ENCODE results near the gene CCDC197. TPM values are rescaled to one million over a fixed set of nuclear protein-coding genes. Genes with fewer than 3 reads are reported as not detected.

The CCDC197 gene
- total RNA-seq, 1 experiment from 2014 or later = not detected

DNA sequence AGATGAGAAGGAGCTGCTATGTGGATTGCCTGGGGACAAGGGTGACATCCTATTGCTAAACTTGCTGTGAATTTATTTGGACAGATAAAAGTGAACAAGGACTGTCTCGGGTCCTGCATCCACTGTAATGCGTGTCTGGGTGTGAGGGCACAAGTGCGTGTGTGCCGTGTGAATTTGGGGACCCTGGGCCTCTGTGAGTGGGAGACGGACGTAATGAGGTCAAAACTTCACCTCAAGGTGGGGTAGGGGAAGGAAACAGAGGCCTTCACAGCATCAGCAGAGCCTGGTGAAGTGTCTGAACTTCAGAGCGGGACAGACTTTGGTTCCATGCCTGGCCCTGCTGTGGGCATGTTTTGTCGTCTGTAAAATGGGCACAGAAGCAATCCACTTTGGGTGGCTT, 35.5 kb upstream of the CCDC197 start:
- H3K23ac ChIP-seq (ENCODE audit: insufficient read length, low read depth, low read length) = no peak overlapping the region
- Mint-ChIP-seq H3K36me3 (ENCODE audit: insufficient read depth in 1 of 3, low read depth in 3 of 3) (no peaks in the 10 kb centered on the region), H3K27me3 (ENCODE audit: low read depth) (no peaks in the 10 kb centered on the region; the same call in 1 of the 2 replicates), H3K4me1 (peaks cover 16 to 17% of the 10 kb centered on the region in 2 experiments), H3K27ac (no peak overlapping the region), H3K9me3 (no peaks in the 10 kb centered on the region), H3K4me3 (no peak overlapping the region)
- H2AFZ ChIP-seq (ENCODE audit: low read length) = no peak overlapping the region
- no peak overlapping the region for H3K27ac ChIP-seq (ENCODE audit: insufficient read length, low read depth, low read length)
- whole genome bisulfite sequencing (ENCODE audit: extremely low coverage, insufficient read length, low lambda C conversion rate) = no CpG with 5 or more reads among the region's 8 CpGs
- no peak overlapping the region for H2AK5ac ChIP-seq (ENCODE audit: insufficient read length, low read length)
- H2BK5ac ChIP-seq (ENCODE audit: insufficient read length, low read length) = no peak overlapping the region
- no peaks in the 10 kb centered on the region for H3K23me2 ChIP-seq (ENCODE audit: insufficient read length, low read depth, low read length, poor library complexity, severe bottlenecking)
- H3K56ac ChIP-seq (ENCODE audit: insufficient read length, low read depth, low read length) = no peak overlapping the region
- DNase-seq = no peak
- H3K4me2 ChIP-seq (ENCODE audit: insufficient read depth, insufficient read length, low read length) = no peak overlapping the region
- no peak overlapping the region for H2BK120ac ChIP-seq (ENCODE audit: low read depth, low read length, poor library complexity, severe bottlenecking)
- TF ChIP-seq CTCF (conservative IDR thresholded peaks at IDR 0.05) = no peak
- H4K91ac ChIP-seq (ENCODE audit: insufficient read length, low read depth, low read length) = no peak overlapping the region
- H3K27me3 ChIP-seq (ENCODE audit: insufficient read depth, low read length) = no peaks in the 10 kb centered on the region
- no peak overlapping the region for H3K18ac ChIP-seq (ENCODE audit: insufficient read length, low read depth, low read length)
- no peak overlapping the region for H3K14ac ChIP-seq (ENCODE audit: insufficient read depth, low read length)
- no peaks in the 10 kb centered on the region for H3K79me2 ChIP-seq (ENCODE audit: insufficient read depth, low read length)
- H4K20me1 ChIP-seq (ENCODE audit: control insufficient read depth, insufficient read depth, insufficient read length) = no peaks in the 10 kb centered on the region
- H3K79me1 ChIP-seq (ENCODE audit: insufficient read depth, low read depth, low read length, poor library complexity, severe bottlenecking) = no peaks in the 10 kb centered on the region
- H3K9ac ChIP-seq (ENCODE audit: extremely low read depth, insufficient read length, low read length) = no peak overlapping the region
- no peak overlapping the region for H2BK12ac ChIP-seq (ENCODE audit: insufficient read length, low read depth, low read length)
- no peak overlapping the region for H3T11ph ChIP-seq (ENCODE audit: low read length)
- no peak overlapping the region for H4K5ac ChIP-seq (ENCODE audit: insufficient read length, low read depth, low read length)
- H2BK15ac ChIP-seq (ENCODE audit: low read depth, low read length) = no peak overlapping the region
- no peaks in the 10 kb centered on the region for H3K9me3 ChIP-seq (ENCODE audit: control insufficient read depth, low read depth, low read length)
- H3K4ac ChIP-seq (ENCODE audit: low read depth, low read length) = no peak overlapping the region
- no peak overlapping the region for H2BK20ac ChIP-seq (ENCODE audit: low read depth, low read length, poor library complexity, severe bottlenecking)
- no peak overlapping the region for H4K8ac ChIP-seq (replicated peaks; ENCODE audit: insufficient read length, low read depth, low read length)
- no peaks in the 10 kb centered on the region for H3K4me1 ChIP-seq (ENCODE audit: insufficient read depth, low read length)

Data from H9 (cell line).